MM.1S (cell line): ENCODE results near the gene RAB3IL1.

Source experiments
- EZH2 ChIP-seq: fragments of 300-600 bp; sonication (generic); optimal IDR thresholded peaks from 2 replicates; pipeline ENCODE3; 2017; ENCODE audit warnings: low read depth, mild to moderate bottlenecking, antibody characterized with exemption, low read length, mixed read lengths
- EZH2phosphoT487 ChIP-seq: fragments of 300-600 bp; sonication (generic); IDR thresholded peaks from 2 replicates; pipeline ENCODE4 v1.6.1; 2018; ENCODE audit warnings: antibody characterized with exemption, low read length
- TF ChIP-seq, protein P1 (sequence below): fragments of 300-600 bp; sonication (generic); IDR thresholded peaks from 2 replicates; pipeline ENCODE4 v1.5.1; 2016; ENCODE audit warnings: antibody characterized with exemption, low read length, mixed read lengths

DNA sequence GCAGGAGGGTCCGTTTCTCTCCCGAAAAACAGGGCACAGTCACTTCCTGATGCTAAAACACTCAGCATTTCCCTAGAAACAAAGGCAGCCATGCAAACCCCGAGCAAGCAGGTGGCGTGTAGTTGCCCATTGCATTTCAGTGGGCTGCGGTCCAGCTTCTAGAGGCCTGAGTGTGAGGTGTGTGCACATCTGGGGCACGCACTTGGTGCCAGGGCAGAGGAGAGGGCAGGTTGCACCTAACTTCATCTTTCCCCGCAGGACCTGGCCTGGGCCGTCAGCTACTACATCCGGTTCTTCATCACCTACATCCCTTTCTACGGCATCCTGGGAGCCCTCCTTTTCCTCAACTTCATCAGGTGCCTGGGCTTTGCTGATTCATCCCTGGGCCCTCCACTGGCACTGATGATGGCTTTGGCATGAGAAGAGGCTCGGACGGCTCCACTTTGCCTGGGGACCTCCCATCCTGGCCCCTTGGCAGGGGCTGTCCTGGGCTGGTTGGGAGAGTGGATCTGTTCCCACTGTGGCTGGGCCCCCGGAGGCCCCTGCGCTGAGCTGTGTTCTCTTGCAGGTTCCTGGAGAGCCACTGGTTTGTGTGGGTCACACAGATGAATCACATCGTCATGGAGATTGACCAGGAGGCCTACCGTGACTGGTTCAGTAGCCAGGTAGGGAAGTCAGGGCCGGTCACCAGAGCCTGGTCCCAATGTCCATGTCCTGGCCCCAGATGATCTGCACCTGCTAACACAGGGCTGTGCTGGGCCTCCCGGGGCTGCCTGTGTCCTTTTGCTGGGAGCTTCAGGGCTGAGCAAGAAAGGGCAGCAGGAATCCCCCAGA lies 54.4 kb downstream of the RAB3IL1 start:
- TF ChIP-seq, protein P1, sequence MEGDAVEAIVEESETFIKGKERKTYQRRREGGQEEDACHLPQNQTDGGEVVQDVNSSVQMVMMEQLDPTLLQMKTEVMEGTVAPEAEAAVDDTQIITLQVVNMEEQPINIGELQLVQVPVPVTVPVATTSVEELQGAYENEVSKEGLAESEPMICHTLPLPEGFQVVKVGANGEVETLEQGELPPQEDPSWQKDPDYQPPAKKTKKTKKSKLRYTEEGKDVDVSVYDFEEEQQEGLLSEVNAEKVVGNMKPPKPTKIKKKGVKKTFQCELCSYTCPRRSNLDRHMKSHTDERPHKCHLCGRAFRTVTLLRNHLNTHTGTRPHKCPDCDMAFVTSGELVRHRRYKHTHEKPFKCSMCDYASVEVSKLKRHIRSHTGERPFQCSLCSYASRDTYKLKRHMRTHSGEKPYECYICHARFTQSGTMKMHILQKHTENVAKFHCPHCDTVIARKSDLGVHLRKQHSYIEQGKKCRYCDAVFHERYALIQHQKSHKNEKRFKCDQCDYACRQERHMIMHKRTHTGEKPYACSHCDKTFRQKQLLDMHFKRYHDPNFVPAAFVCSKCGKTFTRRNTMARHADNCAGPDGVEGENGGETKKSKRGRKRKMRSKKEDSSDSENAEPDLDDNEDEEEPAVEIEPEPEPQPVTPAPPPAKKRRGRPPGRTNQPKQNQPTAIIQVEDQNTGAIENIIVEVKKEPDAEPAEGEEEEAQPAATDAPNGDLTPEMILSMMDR, result no peak
- no peak for TF ChIP-seq EZH2
- no peak for TF ChIP-seq EZH2phosphoT487
